ENCODE measurements around the gene KLK3. TPM values are rescaled to one million over a fixed set of nuclear protein-coding genes. Genes with fewer than 3 reads are reported as not detected.
"Not testable (repeated sequence)": the region's sequence is repeated elsewhere in the genome, so short reads cannot be mapped to it uniquely, and the experiment has no call there.

The KLK3 gene
- not detected for polyA plus RNA-seq (2013, experiment 1 of 2)
- polyA plus RNA-seq (2013, experiment 2 of 2): not detected

DNA sequence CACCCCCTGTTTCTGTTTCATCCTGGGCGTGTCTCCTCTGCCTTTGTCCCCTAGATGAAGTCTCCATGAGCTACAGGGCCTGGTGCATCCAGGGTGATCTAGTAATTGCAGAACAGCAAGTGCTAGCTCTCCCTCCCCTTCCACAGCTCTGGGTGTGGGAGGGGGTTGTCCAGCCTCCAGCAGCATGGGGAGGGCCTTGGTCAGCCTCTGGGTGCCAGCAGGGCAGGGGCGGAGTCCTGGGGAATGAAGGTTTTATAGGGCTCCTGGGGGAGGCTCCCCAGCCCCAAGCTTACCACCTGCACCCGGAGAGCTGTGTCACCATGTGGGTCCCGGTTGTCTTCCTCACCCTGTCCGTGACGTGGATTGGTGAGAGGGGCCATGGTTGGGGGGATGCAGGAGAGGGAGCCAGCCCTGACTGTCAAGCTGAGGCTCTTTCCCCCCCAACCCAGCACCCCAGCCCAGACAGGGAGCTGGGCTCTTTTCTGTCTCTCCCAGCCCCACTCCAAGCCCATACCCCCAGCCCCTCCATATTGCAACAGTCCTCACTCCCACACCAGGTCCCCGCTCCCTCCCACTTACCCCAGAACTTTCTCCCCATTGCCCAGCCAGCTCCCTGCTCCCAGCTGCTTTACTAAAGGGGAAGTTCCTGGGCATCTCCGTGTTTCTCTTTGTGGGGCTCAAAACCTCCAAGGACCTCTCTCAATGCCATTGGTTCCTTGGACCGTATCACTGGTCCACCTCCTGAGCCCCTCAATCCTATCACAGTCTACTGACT lies at the start of gene KLK3:
Gene KLK3, plus strand, starts transcription at position 280 of the 775 bp plus-strand sequence. Its CDS starts 41 bp downstream, at position 321.
- Histone ChIP-seq H2BK5ac (ENCODE audit: low read depth, low read length, poor library complexity, severe bottlenecking) (no peak within 1 kb of the TSS), H2BK15ac (ENCODE audit: low read depth, poor library complexity, severe bottlenecking) (no peak within 1 kb of the TSS), H3K4me2 (ENCODE audit: low read length, poor library complexity, severe bottlenecking) (no peak within 1 kb of the TSS), H4K8ac (ENCODE audit: low read length) (no peak within 1 kb of the TSS), H3K14ac (ENCODE audit: low read length in 2 of 2) (no peak within 1 kb of the TSS), H4K91ac (ENCODE audit: low read length) (no peak within 1 kb of the TSS), H3K4ac (ENCODE audit: low read depth in 1 of 2, low read length in 2 of 2) (no peak within 1 kb of the TSS), H2AK5ac (ENCODE audit: low read length, severe bottlenecking) (no peak within 1 kb of the TSS), H3K4me1 (ENCODE audit: control insufficient read depth, insufficient read depth, low read depth, low read length) (no peaks in the 10 kb centered on the region), H3K23ac (ENCODE audit: low read length in 2 of 2) (no peak within 1 kb of the TSS), H2BK12ac (ENCODE audit: low read length in 2 of 2) (no peak within 1 kb of the TSS), H3K4me3 (ENCODE audit: insufficient read depth in 1 of 2, low read depth in 1 of 2, low read length in 2 of 2) (no peak within 1 kb of the TSS), H2BK120ac (ENCODE audit: low read depth, low read length) (no peak within 1 kb of the TSS), H3K18ac (ENCODE audit: low read depth in 1 of 2, low read length in 2 of 2) (no peak within 1 kb of the TSS), H3K27ac (ENCODE audit: low read length, poor library complexity, severe bottlenecking) (no peak within 1 kb of the TSS), H3K27me3 (ENCODE audit: control insufficient read depth in 1 of 2, insufficient read depth in 1 of 2, low read length in 2 of 2) (peaks cover 0 to 66% of the 10 kb centered on the region in 2 experiments), H3K9me3 (ENCODE audit: control insufficient read depth, low read length) (no peaks in the 10 kb centered on the region), H3K79me1 (replicated peaks; ENCODE audit: low read length, poor library complexity, severe bottlenecking) (no peaks in the 10 kb centered on the region), H3K9ac (ENCODE audit: low read length) (no peak within 1 kb of the TSS), H2AFZ (ENCODE audit: low read depth, low read length) (no peak within 1 kb of the TSS), H3K36me3 (ENCODE audit: control insufficient read depth in 1 of 2, insufficient read depth in 2 of 2, low read depth in 1 of 2, low read length in 2 of 2) (no peaks in the 10 kb centered on the region)
- WGBS: 41% methylated on average over 8 of the region's 9 CpGs
- DNase-seq: no peak

DNA sequence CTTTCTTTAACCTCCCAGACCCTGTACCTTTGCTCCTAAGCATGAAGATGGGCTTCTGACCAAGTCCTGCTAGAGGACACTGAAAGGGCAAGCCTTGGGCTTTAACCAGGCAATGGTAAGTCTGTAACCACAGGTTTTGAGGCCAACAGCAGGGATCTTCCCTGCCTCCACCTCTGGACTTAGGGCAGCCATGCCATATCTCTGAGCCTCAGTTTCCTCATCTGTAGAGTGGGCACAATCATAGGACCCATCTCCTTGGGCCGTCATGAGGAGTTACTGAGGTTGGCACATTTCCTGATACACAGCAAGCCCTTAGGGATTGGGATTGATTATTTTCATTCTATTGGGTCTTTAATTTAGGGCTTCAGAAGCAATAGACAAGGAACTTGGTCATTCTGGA lies 45.9 kb upstream of the KLK3 start:
- no peak overlapping the region for H3K9ac ChIP-seq (ENCODE audit: low read length)
- H2BK120ac ChIP-seq (ENCODE audit: low read depth, low read length): no peak overlapping the region
- no peaks in the 10 kb centered on the region for H3K4me1 ChIP-seq (ENCODE audit: control insufficient read depth, insufficient read depth, low read depth, low read length)
- 67% methylated on average over 1 of the region's 1 CpG for WGBS
- H4K91ac ChIP-seq (ENCODE audit: low read length): no peak overlapping the region
- peaks cover 0 to 3% of the 10 kb centered on the region in 2 experiments for H3K27me3 ChIP-seq (ENCODE audit: control insufficient read depth in 1 of 2, insufficient read depth in 1 of 2, low read length in 2 of 2)
- H3K9me3 ChIP-seq (ENCODE audit: control insufficient read depth, low read length): no peaks in the 10 kb centered on the region
- no peak overlapping the region for H3K4ac ChIP-seq (ENCODE audit: low read depth in 1 of 2, low read length in 2 of 2)
- no peak overlapping the region for H2BK5ac ChIP-seq (ENCODE audit: low read depth, low read length, poor library complexity, severe bottlenecking)
- DNase-seq: no peak
- H2BK15ac ChIP-seq (ENCODE audit: low read depth, poor library complexity, severe bottlenecking): no peak overlapping the region
- no peaks in the 10 kb centered on the region for H3K79me1 ChIP-seq (replicated peaks; ENCODE audit: low read length, poor library complexity, severe bottlenecking)
- H3K18ac ChIP-seq (ENCODE audit: low read depth in 1 of 2, low read length in 2 of 2): no peak overlapping the region
- no peak overlapping the region for H3K4me2 ChIP-seq (ENCODE audit: low read length, poor library complexity, severe bottlenecking)
- no peaks in the 10 kb centered on the region for H3K36me3 ChIP-seq (ENCODE audit: control insufficient read depth in 1 of 2, insufficient read depth in 2 of 2, low read depth in 1 of 2, low read length in 2 of 2)
- H2BK12ac ChIP-seq (ENCODE audit: low read length in 2 of 2): no peak overlapping the region
- no peak overlapping the region for H3K23ac ChIP-seq (ENCODE audit: low read length in 2 of 2)
- H3K27ac ChIP-seq (ENCODE audit: low read length, poor library complexity, severe bottlenecking): no peak overlapping the region
- H4K8ac ChIP-seq (ENCODE audit: low read length): no peak overlapping the region
- no peak overlapping the region for H3K14ac ChIP-seq (ENCODE audit: low read length in 2 of 2)
- no peak overlapping the region for H3K4me3 ChIP-seq (ENCODE audit: insufficient read depth in 1 of 2, low read depth in 1 of 2, low read length in 2 of 2)
- H2AK5ac ChIP-seq (ENCODE audit: low read length, severe bottlenecking): no peak overlapping the region
- H2AFZ ChIP-seq (ENCODE audit: low read depth, low read length): no peak overlapping the region

DNA sequence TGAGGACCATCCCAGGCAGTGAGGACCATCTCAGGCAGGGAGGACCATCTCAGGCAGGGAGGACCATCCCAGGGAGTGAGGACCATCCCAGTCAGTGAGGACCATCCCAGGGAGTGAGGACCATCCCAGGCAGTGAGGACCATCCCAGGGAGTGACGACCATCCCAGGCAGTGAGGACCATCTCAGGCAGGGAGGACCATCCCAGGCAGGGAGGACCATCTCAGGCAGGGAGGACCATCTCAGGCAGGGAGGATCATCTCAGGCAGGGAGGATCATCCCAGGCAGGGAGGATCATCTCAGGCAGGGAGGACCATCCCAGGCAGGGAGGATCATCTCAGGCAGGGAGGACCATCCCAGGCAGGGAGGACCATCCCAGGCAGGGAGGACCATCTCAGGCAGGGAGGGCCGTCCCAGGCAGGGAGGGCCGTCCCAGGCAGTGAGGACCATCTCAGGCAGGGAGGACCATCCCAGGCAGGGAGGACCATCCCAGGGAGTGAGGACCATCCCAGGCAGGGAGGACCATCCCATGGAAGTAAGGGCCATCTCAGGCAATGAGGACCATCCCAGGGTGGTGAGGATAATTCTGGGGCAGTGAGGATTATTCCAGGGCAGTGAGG lies 43.0 kb upstream of the KLK3 start:
- not testable (repeated sequence) for H3K9ac ChIP-seq (ENCODE audit: low read length); H4K91ac ChIP-seq (ENCODE audit: low read length); H2AK5ac ChIP-seq (ENCODE audit: low read length, severe bottlenecking); H4K8ac ChIP-seq (ENCODE audit: low read length); H2AFZ ChIP-seq (ENCODE audit: low read depth, low read length); H3K14ac ChIP-seq (ENCODE audit: low read length in 2 of 2); DNase-seq; H3K9me3 ChIP-seq (ENCODE audit: control insufficient read depth, low read length); H2BK120ac ChIP-seq (ENCODE audit: low read depth, low read length); H3K36me3 ChIP-seq (ENCODE audit: control insufficient read depth in 1 of 2, insufficient read depth in 2 of 2, low read depth in 1 of 2, low read length in 2 of 2); H3K27ac ChIP-seq (ENCODE audit: low read length, poor library complexity, severe bottlenecking); H3K4ac ChIP-seq (ENCODE audit: low read depth in 1 of 2, low read length in 2 of 2); H2BK12ac ChIP-seq (ENCODE audit: low read length in 2 of 2); H3K4me1 ChIP-seq (ENCODE audit: control insufficient read depth, insufficient read depth, low read depth, low read length); H2BK15ac ChIP-seq (ENCODE audit: low read depth, poor library complexity, severe bottlenecking); H2BK5ac ChIP-seq (ENCODE audit: low read depth, low read length, poor library complexity, severe bottlenecking); H3K23ac ChIP-seq (ENCODE audit: low read length in 2 of 2); H3K18ac ChIP-seq (ENCODE audit: low read depth in 1 of 2, low read length in 2 of 2); H3K4me2 ChIP-seq (ENCODE audit: low read length, poor library complexity, severe bottlenecking); H3K4me3 ChIP-seq (ENCODE audit: insufficient read depth in 1 of 2, low read depth in 1 of 2, low read length in 2 of 2); H3K79me1 ChIP-seq (replicated peaks; ENCODE audit: low read length, poor library complexity, severe bottlenecking)
- peaks cover 3 to 19% of the 10 kb centered on the region in 2 experiments for H3K27me3 ChIP-seq (ENCODE audit: control insufficient read depth in 1 of 2, insufficient read depth in 1 of 2, low read length in 2 of 2)
- 60% methylated on average over 3 of the region's 3 CpGs for WGBS

DNA sequence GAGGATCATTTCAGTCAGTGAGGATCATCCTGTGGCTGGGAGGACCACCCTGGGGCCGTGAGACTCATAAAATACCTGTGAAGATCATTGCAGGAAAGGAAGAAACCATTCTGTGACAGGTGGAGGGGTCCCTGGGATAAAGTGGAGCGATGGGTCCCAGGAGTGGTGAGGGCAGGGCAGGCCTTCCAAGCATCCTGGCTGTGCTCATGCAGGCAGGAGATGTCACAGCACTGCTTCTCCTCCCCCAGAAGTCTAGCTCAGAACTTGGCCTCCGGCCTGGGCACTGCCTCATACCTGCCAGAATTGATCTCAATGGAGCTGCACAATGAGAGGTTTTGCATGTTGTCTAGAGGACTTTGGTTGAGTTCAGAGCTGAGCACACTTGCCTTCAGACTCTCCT lies 42.2 kb upstream of the KLK3 start:
- no peak for DNase-seq
- Histone ChIP-seq H2BK15ac (ENCODE audit: low read depth, poor library complexity, severe bottlenecking) (no peak overlapping the region), H2AFZ (ENCODE audit: low read depth, low read length) (no peak overlapping the region), H4K91ac (ENCODE audit: low read length) (peak overlapping the region; percentile 46), H3K27ac (ENCODE audit: low read length, poor library complexity, severe bottlenecking) (no peak overlapping the region), H4K8ac (ENCODE audit: low read length) (no peak overlapping the region), H2BK120ac (ENCODE audit: low read depth, low read length) (no peak overlapping the region), H3K18ac (ENCODE audit: low read depth in 1 of 2, low read length in 2 of 2) (no peak overlapping the region), H2BK5ac (ENCODE audit: low read depth, low read length, poor library complexity, severe bottlenecking) (no peak overlapping the region), H3K27me3 (ENCODE audit: control insufficient read depth in 1 of 2, insufficient read depth in 1 of 2, low read length in 2 of 2) (peaks cover 3 to 23% of the 10 kb centered on the region in 2 experiments), H2BK12ac (ENCODE audit: low read length in 2 of 2) (no peak overlapping the region), H3K14ac (ENCODE audit: low read length in 2 of 2) (no peak overlapping the region), H3K4me1 (ENCODE audit: control insufficient read depth, insufficient read depth, low read depth, low read length) (no peaks in the 10 kb centered on the region), H3K79me1 (replicated peaks; ENCODE audit: low read length, poor library complexity, severe bottlenecking) (no peaks in the 10 kb centered on the region), H3K9ac (ENCODE audit: low read length) (no peak overlapping the region), H3K9me3 (ENCODE audit: control insufficient read depth, low read length) (no peaks in the 10 kb centered on the region), H3K4ac (ENCODE audit: low read depth in 1 of 2, low read length in 2 of 2) (no peak overlapping the region), H2AK5ac (ENCODE audit: low read length, severe bottlenecking) (no peak overlapping the region), H3K4me3 (ENCODE audit: insufficient read depth in 1 of 2, low read depth in 1 of 2, low read length in 2 of 2) (no peak overlapping the region), H3K4me2 (ENCODE audit: low read length, poor library complexity, severe bottlenecking) (no peak overlapping the region), H3K36me3 (ENCODE audit: control insufficient read depth in 1 of 2, insufficient read depth in 2 of 2, low read depth in 1 of 2, low read length in 2 of 2) (no peaks in the 10 kb centered on the region), H3K23ac (ENCODE audit: low read length in 2 of 2) (no peak overlapping the region)
- 63% methylated on average over 3 of the region's 3 CpGs for WGBS
